PC-3 (cell line): Measurements from ENCODE around the gene MED4.

Experiments used
- CTCF ChIP-seq: fragments of 300-600 bp; sonication (generic); conservative IDR thresholded peaks from 2 replicates; pipeline ENCODE4 v1.5.1; 2017; ENCODE audit warnings: antibody characterized with exemption, low read depth, mild to moderate bottlenecking, low read length
- EZH2 ChIP-seq: fragments of 300-600 bp; sonication (generic); IDR thresholded peaks from one replicate; pipeline ENCODE4 v1.6.1; 2017; ENCODE audit warnings: antibody characterized with exemption, mild to moderate bottlenecking, low read length; ENCODE audit not compliant: unreplicated experiment

GRCh38 chr13:48081739-48082138 is 13.2 kb downstream of the MED4 start:
- TF ChIP-seq EZH2 (no peak), CTCF (no peak)
